Measurements from ENCODE around the gene FAM124A. TPM values are rescaled to one million over a fixed set of nuclear protein-coding genes. Genes with fewer than 3 reads are reported as not detected.

The FAM124A gene
- total and polyA plus RNA-seq, 2 experiments from 2014 or later = 37.7 to 109 TPM

- no peak overlapping the region for H3K27ac Mint-ChIP-seq
- TF ChIP-seq EZH2 (IDR thresholded peaks at IDR 0.05; ENCODE audit: low read depth, unreplicated experiment) (no peak), ETS1 (IDR thresholded peaks at IDR 0.05) (no peak), REST (IDR thresholded peaks at IDR 0.05; ENCODE audit: unreplicated experiment) (no peak), ZNF462 (CRISPR knock-in tag; IDR thresholded peaks at IDR 0.05) (no peak), CREB1 (CRISPR knock-in tag; IDR thresholded peaks at IDR 0.05; ENCODE audit: low read depth) (no peak), NANOG (IDR thresholded peaks at IDR 0.05; ENCODE audit: borderline replicate concordance) (no peak), ZNF331 (CRISPR knock-in tag; IDR thresholded peaks at IDR 0.05; ENCODE audit: low read depth) (no peak), POLR2AphosphoS5 (IDR thresholded peaks at IDR 0.05; ENCODE audit: low read depth) (0 out of 2 replicates have a peak, but pooled peaks have one; percentile 17), CTCF (conservative IDR thresholded peaks at IDR 0.05; ENCODE audit: low read depth in 2 of 2) (peak; percentile 63 to 71), ZNF114 (CRISPR knock-in tag; IDR thresholded peaks at IDR 0.05) (no peak)
These were observed 27.9 kb downstream of the FAM124A start for GRCh38 chr13:51249770-51250741.

More at GRCh38 chr13:51249770-51250741, 27.9 kb downstream of the FAM124A start:
- Histone ChIP-seq H3F3A (replicated peaks; ENCODE audit: low read depth) (peaks cover 4% of the 10 kb centered on the region; the same call in 1 of the 2 replicates), H3K27ac (ENCODE audit: low read depth) (0 out of 2 replicates have a peak overlapping the region, but pooled peaks have one; percentile 23), H3K27me3 (ENCODE audit: insufficient read depth) (no peaks in the 10 kb centered on the region), H3K4me2 (no peak overlapping the region), H2AFZ (no peak overlapping the region), H3K4me1 (ENCODE audit: insufficient read depth) (peaks cover 60% of the 10 kb centered on the region), H3K36me3 (ENCODE audit: insufficient read depth) (peaks cover 33% of the 10 kb centered on the region), H4K20me1 (replicated peaks; ENCODE audit: insufficient read depth) (peaks cover 18% of the 10 kb centered on the region), H3K79me2 (replicated peaks; ENCODE audit: insufficient read depth) (peaks cover 91% of the 10 kb centered on the region), H3K4me3 (no peak overlapping the region), H3K9me2 (ENCODE audit: insufficient read depth) (no peaks in the 10 kb centered on the region)
- DNase-seq (ENCODE audit: low spot score) (peak; percentile 44), ATAC-seq (peak; percentile 49)
- no peaks in the 10 kb centered on the region for H3K27me3 Mint-ChIP-seq (ENCODE audit: insufficient read depth, low read depth, poor library complexity)
- H3K9me3 Mint-ChIP-seq = no peaks in the 10 kb centered on the region
- H3K36me3 Mint-ChIP-seq (ENCODE audit: low read depth) = peaks cover 38% of the 10 kb centered on the region
- no peak overlapping the region for H3K4me3 Mint-ChIP-seq
- H3K4me1 Mint-ChIP-seq = peaks cover 57% of the 10 kb centered on the region
